ENCODE results near the gene DHRS7B. TPM values are rescaled to one million over a fixed set of nuclear protein-coding genes. Genes with fewer than 3 reads are reported as not detected.

Gene DHRS7B
- total RNA-seq, 4 donors from 2014 or later, result 14.6 to 80.6 (median 47.7) TPM

DNA sequence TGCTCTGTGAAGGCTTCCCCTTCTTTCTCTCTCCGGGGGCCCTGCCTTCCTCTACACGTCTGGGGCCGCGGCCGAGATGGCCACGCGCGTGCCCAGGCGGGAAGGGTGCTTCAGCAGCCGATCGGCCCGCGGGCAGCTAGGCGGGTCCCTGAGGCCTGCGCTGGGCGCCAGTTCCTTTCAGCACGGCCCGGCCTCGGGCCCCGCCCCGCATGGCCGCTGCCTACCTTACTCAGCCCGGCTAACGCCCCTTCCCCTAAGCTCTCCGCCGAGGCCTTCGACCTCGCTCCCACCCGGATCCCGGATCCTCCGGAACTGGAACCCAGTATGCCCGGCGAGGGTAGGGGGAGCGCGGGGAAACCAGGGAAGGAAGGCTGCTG is 86.9 kb downstream of the DHRS7B start:
- no peak for TF ChIP-seq POLR2A (IDR thresholded peaks at IDR 0.05)
- no peak for TF ChIP-seq EP300 (IDR thresholded peaks at IDR 0.05; ENCODE audit: low read depth)
- no peak for TF ChIP-seq POLR2AphosphoS5 (IDR thresholded peaks at IDR 0.05)
- TF ChIP-seq, protein P1, sequence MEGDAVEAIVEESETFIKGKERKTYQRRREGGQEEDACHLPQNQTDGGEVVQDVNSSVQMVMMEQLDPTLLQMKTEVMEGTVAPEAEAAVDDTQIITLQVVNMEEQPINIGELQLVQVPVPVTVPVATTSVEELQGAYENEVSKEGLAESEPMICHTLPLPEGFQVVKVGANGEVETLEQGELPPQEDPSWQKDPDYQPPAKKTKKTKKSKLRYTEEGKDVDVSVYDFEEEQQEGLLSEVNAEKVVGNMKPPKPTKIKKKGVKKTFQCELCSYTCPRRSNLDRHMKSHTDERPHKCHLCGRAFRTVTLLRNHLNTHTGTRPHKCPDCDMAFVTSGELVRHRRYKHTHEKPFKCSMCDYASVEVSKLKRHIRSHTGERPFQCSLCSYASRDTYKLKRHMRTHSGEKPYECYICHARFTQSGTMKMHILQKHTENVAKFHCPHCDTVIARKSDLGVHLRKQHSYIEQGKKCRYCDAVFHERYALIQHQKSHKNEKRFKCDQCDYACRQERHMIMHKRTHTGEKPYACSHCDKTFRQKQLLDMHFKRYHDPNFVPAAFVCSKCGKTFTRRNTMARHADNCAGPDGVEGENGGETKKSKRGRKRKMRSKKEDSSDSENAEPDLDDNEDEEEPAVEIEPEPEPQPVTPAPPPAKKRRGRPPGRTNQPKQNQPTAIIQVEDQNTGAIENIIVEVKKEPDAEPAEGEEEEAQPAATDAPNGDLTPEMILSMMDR (IDR thresholded peaks at IDR 0.05), result no peak
- peak overlapping the region; percentile 90 to 96 (median 95) for H3K27ac ChIP-seq
- in situ Hi-C loops (cut with MboI; ENCODE audit: low pct_ligation_motif_present in 1 of 4, low pct_unique_long_range_greater_than_20kb in 1 of 4, low sequenced_read_pairs in 3 of 4), result loop anchor here in 2 of 4 donors (10.0 to 25.0 kb wide), 2 partner anchors 61 to 101 kb away; no protein-coding TSS in a partner anchor
- peak; percentile 52 for DNase-seq
- H3K27me3 ChIP-seq, result no peaks in the 10 kb centered on the region
- peaks cover 36 to 65% (median 54%) of the 10 kb centered on the region in 4 donors for H3K4me1 ChIP-seq
- 0% methylated on average over 12 of the region's 35 CpGs; no CpG with 5 or more reads in 1 of the 2 donors for WGBS, 2 donors (ENCODE audit: low coverage in 1 of 2)
- H3K4me3 ChIP-seq, result peak overlapping the region; percentile 78 to 97 (median 94)
- H3K9me3 ChIP-seq, result no peaks in the 10 kb centered on the region
- intact Hi-C loops (cut with DNase I; ENCODE audit: low total_unique reads), result loop anchor here (2.0 kb wide), 1 partner anchor 39 kb away; the partner anchor contains the start of gene NATD1
- H3K36me3 ChIP-seq, result no peaks in the 10 kb centered on the region

DNA sequence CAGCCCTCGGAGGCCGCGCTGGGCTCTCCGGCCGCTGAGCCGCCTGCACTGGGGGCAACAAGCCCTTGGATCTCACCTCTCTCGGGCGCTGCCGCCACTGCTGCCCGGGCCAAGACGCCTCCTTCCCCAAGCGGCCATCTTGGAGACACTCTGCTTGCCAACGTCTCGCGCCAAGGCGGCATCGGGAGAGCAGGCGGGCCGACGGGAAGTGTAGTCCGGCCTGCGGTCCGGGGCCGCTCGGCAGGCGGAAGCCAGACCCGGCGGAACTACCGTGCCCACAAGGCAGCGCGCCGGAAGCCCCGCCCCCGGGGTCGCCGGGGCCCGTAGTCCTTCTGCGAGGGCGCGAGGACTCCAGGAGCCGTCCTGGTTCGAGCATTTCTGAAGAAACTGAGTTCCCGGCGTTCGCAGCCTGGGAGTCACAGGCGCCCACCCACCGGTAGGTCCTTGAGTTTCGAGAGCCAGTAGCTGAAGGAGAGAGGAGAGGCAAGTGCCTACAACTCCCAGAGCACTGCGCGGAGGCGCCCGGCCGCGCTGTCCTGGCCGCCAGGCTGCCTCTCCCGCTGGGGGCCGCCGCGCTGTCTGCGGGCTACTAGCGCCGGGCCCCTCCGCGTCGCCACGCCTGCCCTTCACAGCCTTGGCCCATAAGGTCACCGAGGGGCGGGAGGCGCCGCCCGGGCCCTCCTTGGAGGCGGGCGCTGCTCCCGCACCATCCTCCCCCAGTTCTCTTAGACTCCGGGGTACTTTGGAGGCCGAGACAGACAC is 87.4 kb downstream of the DHRS7B start, which contains the start of gene TMEM11:
TMEM11 (minus strand) TSS at position 147 of the 762 bp plus-strand sequence; CDS start at position 138, 9 bp downstream.
- no peaks in the 10 kb centered on the region for H3K27me3 ChIP-seq
- peak within 1 kb of the TSS; percentile 90 to 96 (median 95) for H3K27ac ChIP-seq
- no peaks in the 10 kb centered on the region for H3K36me3 ChIP-seq
- in situ Hi-C loops (cut with MboI; ENCODE audit: low pct_ligation_motif_present in 1 of 4, low pct_unique_long_range_greater_than_20kb in 1 of 4, low sequenced_read_pairs in 3 of 4) (loop anchor here in 2 of 4 donors (10.0 to 25.0 kb wide), 2 partner anchors 61 to 102 kb away; no protein-coding TSS in a partner anchor), intact Hi-C loops (cut with DNase I; ENCODE audit: low total_unique reads) (no loop called here)
- 1% methylated on average over 52 of the region's 76 CpGs; no CpG with 5 or more reads in 1 of the 2 donors for WGBS, 2 donors (ENCODE audit: low coverage in 1 of 2)
- H3K4me3 ChIP-seq, result peak within 1 kb of the TSS; percentile 78 to 97 (median 94)
- peak; percentile 96 for DNase-seq
- peaks cover 36 to 62% (median 52%) of the 10 kb centered on the region in 4 donors for H3K4me1 ChIP-seq
- TF ChIP-seq POLR2AphosphoS5 (IDR thresholded peaks at IDR 0.05) (peak; percentile 82 to 91 (median 91)), EP300 (IDR thresholded peaks at IDR 0.05; ENCODE audit: low read depth) (no peak), POLR2A (IDR thresholded peaks at IDR 0.05) (peak; percentile 87)
- TF ChIP-seq, protein P1 (IDR thresholded peaks at IDR 0.05), result peak in 3 of 5 experiments; percentile 10 to 34 (median 15)
- H3K9me3 ChIP-seq, result no peaks in the 10 kb centered on the region

DNA sequence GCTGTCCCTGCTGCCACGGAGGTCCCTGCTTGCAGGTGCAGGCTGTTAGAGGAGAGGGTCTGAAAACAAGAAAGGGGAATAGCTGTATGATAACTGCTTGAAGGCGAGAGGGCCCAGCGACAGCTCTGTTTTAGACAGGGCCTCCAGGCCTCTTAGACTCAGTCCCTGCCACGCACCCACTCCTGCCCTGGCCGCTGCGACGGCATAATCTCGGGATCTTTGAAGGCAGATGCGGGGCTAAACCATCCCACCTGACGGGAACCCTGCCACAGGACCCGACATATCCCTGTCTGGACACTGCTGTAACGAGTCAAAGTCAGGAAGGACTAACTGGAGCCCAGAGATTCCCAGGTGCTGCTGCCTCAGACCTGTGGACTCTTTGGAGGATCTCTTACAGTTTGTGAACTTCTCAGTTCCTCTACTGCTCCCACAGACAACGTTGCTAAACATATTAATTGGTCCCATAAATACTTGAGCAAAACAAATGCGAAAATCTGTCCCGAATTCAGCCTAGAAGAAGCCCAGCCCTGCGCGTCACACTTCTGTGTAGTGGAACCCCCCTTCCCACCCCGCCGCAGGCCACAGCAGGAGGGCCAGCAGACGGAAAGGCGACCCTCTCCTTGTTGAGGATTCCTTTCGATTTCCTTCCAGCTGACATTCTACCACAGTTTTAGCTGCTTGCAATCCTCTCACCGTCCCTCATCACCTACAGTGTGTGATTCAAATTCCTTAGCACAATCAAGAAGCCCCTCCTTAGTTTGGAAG is 88.2 kb downstream of the DHRS7B start:
- Histone ChIP-seq H3K36me3 (no peaks in the 10 kb centered on the region), H3K4me1 (peaks cover 34 to 59% (median 45%) of the 10 kb centered on the region in 4 donors), H3K27me3 (no peaks in the 10 kb centered on the region), H3K4me3 (peak overlapping the region; percentile 78 to 97 (median 88)), H3K9me3 (no peaks in the 10 kb centered on the region), H3K27ac (peak overlapping the region; percentile 90 to 96 (median 95))
- 19% methylated on average over 23 of the region's 23 CpGs; no CpG with 5 or more reads in 1 of the 2 donors for WGBS, 2 donors (ENCODE audit: low coverage in 1 of 2)
- in situ Hi-C loops (cut with MboI; ENCODE audit: low pct_ligation_motif_present in 1 of 4, low pct_unique_long_range_greater_than_20kb in 1 of 4, low sequenced_read_pairs in 3 of 4) (loop anchor here in 2 of 4 donors (10.0 to 25.0 kb wide), 2 partner anchors 60 to 103 kb away; no protein-coding TSS in a partner anchor), intact Hi-C loops (cut with DNase I; ENCODE audit: low total_unique reads) (no loop called here)
- DNase-seq, result no peak
- TF ChIP-seq POLR2A (IDR thresholded peaks at IDR 0.05), result no peak
- TF ChIP-seq, protein P1 (IDR thresholded peaks at IDR 0.05), result no peak
- TF ChIP-seq EP300 (IDR thresholded peaks at IDR 0.05; ENCODE audit: low read depth), result no peak
- no peak for TF ChIP-seq POLR2AphosphoS5 (IDR thresholded peaks at IDR 0.05)

Data from transverse colon (tissue), 4 donors.